H7 (cell line): Measurements from ENCODE around the gene ARHGEF4. TPM values are rescaled to one million over a fixed set of nuclear protein-coding genes. Genes with fewer than 3 reads are reported as not detected.

ENCODE experiments used
- DNase-seq: peaks from one replicate; pipeline ENCODE4 v3.0.0; 2012
- H3K27me3 ChIP-seq: 2 replicates; pipeline ENCODE4 v1.6.0; 2011; ENCODE audit warnings: mild to moderate bottlenecking, low read length; ENCODE audit not compliant: control insufficient read depth, insufficient read depth
- H3K36me3 ChIP-seq: replicated peaks from 2 replicates; pipeline ENCODE4 v1.5.1; 2011; ENCODE audit warnings: low read length; ENCODE audit not compliant: control insufficient read depth, insufficient read depth
- H3K4me3 ChIP-seq: 2 replicates; pipeline ENCODE4 v1.5.1; 2011; ENCODE audit warnings: low read depth, mild to moderate bottlenecking, control low read depth, low read length, moderate library complexity; ENCODE audit not compliant: insufficient read depth
- total RNA-seq: library from RNA; depleted of rRNA; stranded (reverse); fragments of >200 nt; shearing (Covaris generic); gene quantifications from 2 replicates; pipeline ENCODE4 v1.2.3, GENCODE V29; 2014

ARHGEF4 gene
- total RNA-seq, 1 experiment from 2014 or later, result 15.6 TPM

DNA sequence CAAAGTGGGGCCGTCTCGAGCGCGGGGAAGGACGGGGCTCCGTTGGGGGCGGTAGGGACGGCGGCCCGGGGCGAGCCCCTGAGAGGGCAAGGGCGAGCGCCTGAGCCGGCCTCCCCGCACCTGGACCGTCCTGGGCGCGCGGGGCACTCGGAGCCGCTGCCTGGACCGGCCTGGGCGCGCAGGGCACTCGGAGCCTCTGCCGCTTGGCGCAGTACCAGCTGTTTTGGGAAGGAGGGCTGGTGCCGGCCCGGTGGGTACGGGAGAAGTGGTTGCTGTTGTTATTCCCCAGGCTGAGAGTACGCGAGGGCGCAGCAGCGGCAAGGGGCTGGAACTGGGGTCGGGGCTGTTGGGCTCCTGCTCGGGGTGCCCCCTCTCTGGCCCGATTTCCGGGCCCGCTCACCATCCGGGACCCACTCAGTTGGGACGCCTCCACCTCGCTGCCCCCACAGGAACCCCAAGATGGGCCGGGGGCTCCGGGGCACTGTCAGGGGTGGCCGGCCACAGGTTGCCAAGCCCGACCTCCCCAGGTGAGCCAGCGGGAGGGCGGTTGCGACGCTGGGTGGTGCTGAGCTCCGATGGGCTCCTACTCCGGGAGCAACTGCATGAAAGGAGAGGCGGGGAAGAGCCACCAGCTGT lies 579 bp downstream of the ARHGEF4 start:
- Histone ChIP-seq H3K36me3 (no peaks in the 10 kb centered on the region), H3K27me3 (peaks cover 23% of the 10 kb centered on the region), H3K4me3 (peak overlapping the region; percentile 60)
- peak; percentile 86 for DNase-seq

DNA sequence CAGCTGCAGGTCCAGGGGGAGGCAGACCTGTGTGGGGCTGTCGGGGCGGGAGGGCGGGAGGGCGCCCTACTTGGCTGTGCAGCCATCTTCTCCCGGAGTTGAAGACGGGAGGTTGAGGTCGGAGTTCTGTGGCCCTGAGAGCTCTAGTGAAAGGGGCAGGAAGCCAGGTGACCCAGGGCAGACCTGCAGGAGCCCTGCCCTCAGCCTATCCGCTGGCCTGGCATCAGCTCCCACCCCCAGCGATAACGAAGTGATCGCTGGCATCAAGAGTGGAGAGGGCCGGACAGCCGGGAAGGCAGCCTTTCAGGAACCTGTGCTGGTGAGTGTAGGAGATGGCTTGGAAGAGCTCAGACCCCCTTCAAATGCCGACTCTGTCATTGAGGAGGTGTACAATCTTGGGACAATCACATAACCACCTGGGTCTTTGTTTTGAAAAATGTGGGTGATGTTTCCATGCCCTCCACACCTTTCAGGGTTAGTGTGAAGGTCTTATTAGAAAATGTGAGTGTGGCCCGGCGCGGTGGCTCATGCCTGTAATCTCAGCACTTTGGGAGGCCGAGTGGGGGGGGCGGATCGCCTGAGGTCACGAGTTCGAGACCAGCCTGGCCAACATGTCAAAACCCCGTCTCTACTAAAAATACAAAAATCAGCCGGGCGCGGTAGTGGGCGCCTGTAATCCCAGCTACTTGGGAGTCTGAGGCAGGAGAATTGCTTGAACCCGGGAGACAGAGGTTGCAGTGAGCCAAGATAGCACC lies 1.3 kb downstream of the ARHGEF4 start:
- no peak for DNase-seq
- Histone ChIP-seq H3K27me3 (peaks cover 23% of the 10 kb centered on the region), H3K36me3 (no peaks in the 10 kb centered on the region), H3K4me3 (peak overlapping the region; percentile 60; the same call in 1 of the 2 replicates)

DNA sequence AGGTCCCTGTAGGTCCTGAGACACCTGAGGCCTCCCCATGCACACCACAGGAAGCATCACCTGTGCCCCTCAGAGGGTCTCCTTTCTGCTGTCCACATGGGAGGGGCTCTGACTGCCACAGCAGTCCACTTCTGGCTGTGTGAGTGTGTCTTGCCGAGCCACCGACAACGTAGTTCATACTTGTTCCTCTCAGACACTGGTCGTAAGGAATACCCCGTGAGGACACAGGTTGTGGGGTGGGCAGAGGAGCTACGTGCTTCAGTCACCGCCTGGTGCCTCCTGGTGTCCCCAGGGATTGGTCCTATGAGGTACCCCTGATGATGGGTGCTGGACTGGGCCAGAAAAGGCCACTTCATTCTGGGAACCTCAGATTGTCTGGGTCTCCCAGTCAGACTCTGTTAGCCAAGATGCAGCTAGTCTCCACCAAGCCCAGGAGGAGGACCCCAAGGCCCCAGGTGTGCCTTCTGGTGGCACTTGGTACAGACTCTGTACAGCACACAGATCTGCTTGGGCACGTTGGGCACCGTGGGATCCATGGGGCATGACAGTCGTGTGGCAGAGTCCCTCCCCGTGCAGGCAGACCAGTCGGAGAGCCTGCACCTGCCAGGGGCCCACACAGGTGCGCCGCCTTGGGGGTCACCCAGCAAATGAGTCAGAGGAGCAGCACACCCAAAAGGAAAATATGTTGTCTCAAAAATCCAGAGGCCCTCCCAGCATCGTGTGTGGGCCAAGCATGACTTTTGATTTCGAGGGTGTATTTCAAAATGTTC lies 2.5 kb downstream of the ARHGEF4 start:
- H3K27me3 ChIP-seq, result peaks cover 23% of the 10 kb centered on the region
- H3K36me3 ChIP-seq, result no peaks in the 10 kb centered on the region
- no peak for DNase-seq
- H3K4me3 ChIP-seq, result no peak overlapping the region

DNA sequence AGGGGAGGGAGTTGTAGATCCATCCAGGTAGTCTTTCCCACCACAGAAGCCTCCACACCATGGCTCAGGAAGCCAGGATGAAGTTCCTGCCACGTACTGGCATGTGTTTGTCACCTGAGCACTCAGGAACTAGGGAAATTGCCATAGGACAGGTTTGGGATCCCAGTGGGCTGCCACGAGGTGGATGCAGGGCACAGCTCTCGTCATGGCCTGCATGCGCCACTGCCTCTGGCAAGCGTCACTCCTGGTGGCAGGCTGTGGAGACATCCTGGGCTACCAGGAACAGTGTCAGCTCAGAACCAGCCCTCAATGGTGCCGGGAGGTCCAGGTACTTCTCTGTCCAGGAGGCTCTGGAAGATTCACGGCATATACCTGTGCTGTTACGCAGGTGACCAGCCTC lies 3.8 kb downstream of the ARHGEF4 start:
- no peak for DNase-seq
- H3K4me3 ChIP-seq, result no peak overlapping the region
- peaks cover 21% of the 10 kb centered on the region for H3K27me3 ChIP-seq
- no peaks in the 10 kb centered on the region for H3K36me3 ChIP-seq

DNA sequence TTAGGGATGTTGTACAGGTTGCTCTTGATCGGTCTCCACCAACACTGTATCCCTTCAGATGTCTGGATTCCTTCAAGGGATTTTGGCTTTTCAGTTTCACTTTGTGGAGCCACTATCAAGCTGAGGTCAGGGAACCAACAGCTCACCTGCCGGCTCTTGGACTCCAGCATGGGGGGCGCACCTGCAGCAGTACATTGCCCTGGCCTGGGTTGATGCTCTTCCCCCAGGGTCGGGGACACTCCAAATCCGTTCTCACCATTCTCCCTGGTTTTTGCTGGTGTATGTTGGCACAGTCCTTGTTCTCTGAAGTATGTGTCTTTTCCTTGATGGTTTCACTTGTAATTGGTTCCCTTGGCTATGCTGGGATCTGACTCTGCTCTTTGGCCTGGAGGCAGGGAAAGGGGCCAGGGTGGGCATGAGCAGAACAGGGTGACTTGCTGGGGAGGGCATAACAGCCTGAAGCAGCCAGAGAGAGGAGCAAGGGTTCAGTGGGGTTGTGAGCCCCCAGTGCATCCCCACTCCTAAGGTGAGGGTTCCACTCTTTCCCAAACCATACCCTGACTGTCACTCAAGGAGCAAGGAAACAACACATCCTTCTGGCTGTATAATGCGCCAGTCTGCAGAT lies 5.1 kb downstream of the ARHGEF4 start:
- Histone ChIP-seq H3K4me3 (no peak overlapping the region), H3K27me3 (peaks cover 14% of the 10 kb centered on the region), H3K36me3 (no peaks in the 10 kb centered on the region)
- DNase-seq, result no peak

DNA sequence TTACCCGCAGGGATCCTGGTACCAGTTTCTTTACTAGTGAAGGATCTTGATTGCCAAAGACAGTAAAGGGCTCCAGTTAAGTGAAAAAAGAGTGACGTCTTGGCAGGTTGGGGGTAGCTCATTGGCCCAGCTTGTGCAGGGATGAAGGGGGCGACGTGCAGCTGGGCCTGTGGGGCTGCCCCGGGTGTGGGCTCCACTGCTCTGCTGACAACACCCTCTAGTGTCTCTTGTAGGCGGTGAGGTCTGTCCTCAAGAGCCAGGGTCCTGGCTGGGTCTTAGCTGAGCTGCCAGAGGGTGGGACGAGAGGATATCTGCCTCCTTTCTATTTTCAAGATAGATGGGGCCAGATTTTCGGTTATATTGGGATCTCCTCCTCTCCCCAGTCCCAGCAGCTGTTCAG lies 6.1 kb downstream of the ARHGEF4 start:
- Histone ChIP-seq H3K27me3 (peaks cover 5% of the 10 kb centered on the region), H3K36me3 (no peaks in the 10 kb centered on the region), H3K4me3 (no peak overlapping the region)
- DNase-seq, result peak; percentile 80

DNA sequence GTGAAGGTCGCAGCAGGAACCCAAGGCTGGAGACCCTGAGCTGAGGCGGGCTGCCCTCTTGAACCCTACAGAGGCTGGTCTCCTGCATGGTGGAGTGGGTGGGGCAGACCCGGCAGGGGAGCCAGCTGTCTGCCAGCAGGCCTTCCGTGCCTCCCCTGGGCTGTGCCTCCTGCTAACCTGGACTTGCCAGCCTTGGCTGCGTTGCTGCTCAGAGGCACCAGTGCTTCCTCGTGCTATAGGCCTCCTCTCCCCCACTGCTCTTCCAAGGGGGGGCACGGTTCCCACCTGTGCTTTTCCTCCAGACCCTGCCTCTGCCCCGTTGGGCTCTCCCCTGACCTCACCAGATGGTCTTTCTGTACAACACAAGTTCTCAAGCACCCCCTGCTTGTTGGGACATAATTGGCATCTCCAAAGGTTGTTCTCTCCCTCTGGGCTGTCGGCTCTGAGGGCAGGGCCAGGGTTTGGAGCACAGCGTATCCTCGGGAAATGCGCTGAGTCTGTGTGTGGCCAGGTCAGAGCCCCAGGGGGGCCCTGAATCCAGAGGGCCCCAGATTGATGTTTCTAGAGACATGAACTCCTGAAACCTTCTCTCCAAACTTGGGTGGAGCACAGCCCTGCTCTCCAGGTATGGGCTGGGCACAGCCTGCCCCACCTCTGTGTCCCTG lies 6.7 kb downstream of the ARHGEF4 start:
- Histone ChIP-seq H3K36me3 (no peaks in the 10 kb centered on the region), H3K27me3 (peaks cover 2% of the 10 kb centered on the region), H3K4me3 (no peak overlapping the region)

DNA sequence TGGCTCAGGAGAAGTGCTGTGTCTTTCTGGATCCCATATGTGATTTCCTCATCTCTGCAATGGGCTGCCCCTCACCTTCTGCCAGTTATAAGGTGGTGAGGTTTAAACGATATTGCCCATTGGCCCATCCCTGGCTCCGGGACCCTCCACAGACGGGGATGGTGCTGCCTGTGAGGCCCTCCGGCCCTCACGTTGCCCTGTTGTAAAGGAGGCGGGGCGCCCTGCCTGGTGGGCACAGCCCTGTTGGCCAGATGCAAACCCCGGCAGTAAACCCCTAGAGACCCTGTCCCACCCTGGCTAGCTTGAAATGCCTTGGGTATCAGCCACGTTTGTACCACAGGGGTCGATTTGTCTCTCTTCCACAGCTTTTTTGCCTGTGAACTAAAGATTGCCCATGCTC lies 7.4 kb downstream of the ARHGEF4 start:
- H3K4me3 ChIP-seq, result no peak overlapping the region
- no peaks in the 10 kb centered on the region; the same call in 1 of the 2 replicates for H3K27me3 ChIP-seq
- DNase-seq, result no peak
- H3K36me3 ChIP-seq, result no peaks in the 10 kb centered on the region

More for the DNA sequence above, 6.7 kb downstream of the ARHGEF4 start:
- DNase-seq, result no peak

DNA sequence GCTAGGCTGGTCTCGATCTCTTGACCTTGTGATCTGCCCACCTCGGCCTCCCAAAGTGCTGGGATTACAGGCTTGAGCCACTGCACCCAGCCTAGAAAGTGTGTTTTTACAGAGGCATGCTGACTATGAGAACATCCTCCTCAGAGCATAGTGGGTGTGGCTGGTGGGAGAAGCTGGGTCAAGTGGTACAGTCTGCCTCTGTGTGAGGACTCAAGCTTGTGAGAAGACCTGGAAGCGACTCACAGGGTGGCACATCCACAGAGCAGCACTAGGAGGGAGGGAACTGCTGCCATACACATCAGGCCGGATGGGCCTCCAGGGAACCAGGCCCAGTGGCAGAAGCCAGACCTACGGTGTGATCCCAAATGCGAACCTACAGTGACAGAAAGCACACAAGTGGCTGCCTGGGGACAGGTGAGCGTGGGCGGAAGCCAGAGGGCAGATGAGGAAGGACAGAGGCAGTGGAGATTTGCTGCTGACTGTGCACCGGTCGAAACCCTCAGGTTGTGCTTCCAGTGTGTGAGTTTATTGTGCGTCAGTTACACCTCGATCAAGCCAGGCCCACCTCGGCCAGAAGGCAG lies 8.9 kb downstream of the ARHGEF4 start:
- Histone ChIP-seq H3K4me3 (no peak overlapping the region), H3K36me3 (no peaks in the 10 kb centered on the region), H3K27me3 (no peaks in the 10 kb centered on the region)
- no peak for DNase-seq

DNA sequence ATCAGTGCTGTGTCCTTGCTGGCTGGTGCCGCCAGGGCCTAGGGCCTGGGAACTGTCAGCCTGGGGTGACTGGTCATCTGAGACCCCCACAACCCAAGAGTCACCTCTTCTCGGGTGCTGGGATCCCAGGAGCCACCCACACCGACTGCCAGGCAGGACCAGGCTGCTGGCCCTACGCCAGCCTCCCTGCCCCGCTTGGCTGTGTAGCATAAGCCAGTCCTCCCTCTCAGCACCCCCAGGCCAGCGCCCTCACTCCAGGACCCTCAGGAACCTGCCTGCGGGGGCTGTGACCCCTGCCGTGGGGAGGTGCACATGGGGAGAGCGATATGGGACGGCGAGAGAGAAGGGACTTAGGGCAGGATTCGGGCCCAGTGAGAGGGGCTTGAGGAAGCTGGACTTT lies 9.5 kb downstream of the ARHGEF4 start:
- no peaks in the 10 kb centered on the region for H3K36me3 ChIP-seq
- DNase-seq, result no peak
- H3K4me3 ChIP-seq, result no peak overlapping the region

DNA sequence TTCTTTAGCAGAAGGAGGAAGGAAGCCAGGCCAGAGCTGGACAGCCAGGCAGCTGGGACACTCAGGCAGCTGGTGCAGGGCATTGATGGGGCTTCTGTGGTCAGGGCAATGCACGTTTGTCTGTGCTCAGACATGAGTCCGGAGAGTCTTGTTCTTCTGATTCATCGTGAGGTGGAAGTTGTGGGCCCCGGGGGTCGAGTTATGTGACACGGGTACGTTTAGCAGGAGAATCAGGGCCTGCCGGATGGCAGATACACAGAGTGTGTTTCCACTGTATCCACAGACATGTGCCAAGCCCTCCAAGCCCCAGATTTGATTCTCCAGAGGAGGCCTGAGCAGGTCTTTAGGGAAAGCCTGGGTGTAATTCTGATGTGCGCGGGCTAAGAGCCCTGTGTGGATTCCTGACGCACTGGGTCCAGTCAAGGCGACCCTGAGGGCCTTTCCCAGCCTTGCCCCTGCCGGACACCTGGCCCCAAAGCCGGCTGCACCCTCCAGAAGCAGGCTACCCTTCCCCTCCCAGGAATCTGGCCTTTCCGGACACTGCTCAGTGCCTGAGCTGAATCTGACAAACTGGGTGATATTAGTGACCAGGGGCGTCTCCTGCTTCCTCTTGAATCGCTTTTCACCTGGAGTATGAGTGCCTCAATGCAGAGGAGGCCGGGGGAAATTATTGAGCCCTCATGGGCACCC lies 10.1 kb downstream of the ARHGEF4 start:
- Histone ChIP-seq H3K27me3 (no peaks in the 10 kb centered on the region), H3K4me3 (no peak overlapping the region), H3K36me3 (no peaks in the 10 kb centered on the region)
- DNase-seq, result no peak

More for the DNA sequence above, 9.5 kb downstream of the ARHGEF4 start:
- no peaks in the 10 kb centered on the region for H3K27me3 ChIP-seq

DNA sequence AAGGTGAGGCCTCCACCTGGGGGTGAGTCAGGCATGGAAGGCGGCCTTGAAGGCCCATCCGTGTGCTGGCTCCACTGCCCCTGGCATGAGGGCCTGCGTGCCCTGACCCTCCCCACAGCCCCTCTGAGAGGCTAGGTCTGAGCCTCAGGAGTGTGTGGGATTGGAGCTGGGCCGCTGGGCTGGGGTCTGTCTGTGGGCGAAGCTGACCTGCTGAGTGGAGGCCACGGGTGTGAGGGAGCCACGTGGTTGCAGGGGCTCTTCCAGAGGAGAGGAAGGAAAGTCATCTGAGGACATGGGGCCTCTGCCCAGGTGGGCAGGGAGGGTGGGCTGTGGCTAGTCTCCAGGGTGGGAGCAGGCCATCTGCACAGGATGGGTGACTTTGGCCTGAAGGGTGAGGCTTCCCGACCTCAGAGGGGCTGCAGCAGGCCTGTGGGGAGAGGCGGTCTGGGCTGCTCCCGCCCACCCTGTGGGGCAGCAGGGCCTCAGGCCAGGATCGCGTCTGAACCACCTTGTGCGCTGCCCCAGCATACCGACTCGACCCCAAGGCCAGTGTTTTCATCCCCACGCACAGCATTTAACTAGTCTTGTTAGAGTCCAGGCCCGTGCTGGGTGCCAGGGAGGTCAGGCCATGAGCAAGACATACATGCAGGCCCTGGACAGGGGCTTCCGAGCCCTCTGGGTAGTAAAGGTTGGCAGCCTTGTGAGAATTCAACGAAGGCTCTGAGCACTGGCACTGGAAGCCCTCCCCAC lies 11.2 kb downstream of the ARHGEF4 start:
- Histone ChIP-seq H3K27me3 (no peaks in the 10 kb centered on the region), H3K36me3 (no peaks in the 10 kb centered on the region), H3K4me3 (no peak overlapping the region)
- no peak for DNase-seq
